NCI-H1092 (cell line): ENCODE data around the gene CHAF1A.

Source experiments
- DNase-seq: peaks from one replicate; lab custom pipeline; 2025; lab: John Stamatoyannopoulos, UW

The CHAF1A gene

GRCh38 chr19:4379383-4380253 is 22.8 kb upstream of the CHAF1A start:
- DNase-seq = no peak

DNA sequence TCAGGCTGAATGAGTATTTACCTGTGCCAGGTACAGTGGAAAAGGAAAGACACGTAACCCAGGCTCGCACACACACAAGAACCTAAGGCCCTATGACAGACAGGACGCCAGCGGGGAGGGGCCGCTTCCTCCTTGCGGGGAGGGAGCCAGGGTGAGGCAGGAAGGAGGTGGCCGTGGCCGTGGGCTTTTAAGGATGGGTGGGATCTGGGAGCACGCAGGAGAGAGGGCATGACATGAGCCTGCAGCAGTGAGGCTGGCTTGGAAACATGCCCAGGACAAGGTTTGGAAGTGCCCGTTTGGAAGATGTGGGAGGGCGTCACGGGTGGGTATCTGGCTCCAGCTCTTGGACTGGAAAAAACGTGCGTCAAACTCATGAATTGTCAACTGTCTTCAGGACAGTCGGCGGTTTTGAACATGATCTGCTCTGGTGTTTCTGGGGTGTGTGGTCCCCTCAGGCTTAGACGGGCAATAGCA is 22.1 kb upstream of the CHAF1A start:
- no peak for DNase-seq

GRCh38 chr19:4385291-4386040 is 17.0 kb upstream of the CHAF1A start:
- DNase-seq = no peak

DNA sequence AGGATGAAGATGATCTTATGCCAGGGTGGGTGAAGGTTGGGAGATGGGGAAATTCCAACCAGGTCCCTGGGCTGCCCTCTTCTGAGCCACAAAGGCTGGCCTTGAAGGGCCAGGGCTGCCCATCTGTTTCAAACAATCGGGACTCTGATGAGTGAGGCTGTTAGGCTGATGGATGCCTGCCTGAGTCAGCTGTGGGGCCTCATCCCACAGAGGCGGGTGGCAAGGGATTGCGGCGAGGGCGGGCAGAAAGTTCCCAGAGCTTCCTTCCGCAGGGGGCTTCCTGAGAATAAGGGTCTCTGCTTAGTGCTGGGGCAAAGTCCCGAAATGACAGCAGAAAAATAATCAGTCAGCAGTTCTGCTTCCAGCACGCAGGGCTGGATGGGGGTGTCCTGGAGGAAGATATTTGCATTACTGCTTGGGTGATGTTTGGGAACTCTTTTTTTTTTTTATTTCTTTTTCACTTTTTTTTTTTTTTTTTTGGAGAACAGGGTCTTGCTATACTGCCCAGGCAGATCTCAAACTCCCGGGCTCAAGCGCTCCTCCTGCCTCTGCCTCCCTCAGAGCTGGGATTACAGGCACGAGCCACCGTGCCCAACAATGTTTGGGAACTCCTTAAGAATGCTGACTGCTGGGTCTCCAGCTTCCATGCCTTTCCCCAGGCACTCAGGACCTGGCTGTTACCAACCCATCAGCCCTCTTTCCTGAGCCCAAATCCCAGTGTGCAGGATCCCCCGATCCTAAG is 16.2 kb upstream of the CHAF1A start:
- no peak for DNase-seq

DNA sequence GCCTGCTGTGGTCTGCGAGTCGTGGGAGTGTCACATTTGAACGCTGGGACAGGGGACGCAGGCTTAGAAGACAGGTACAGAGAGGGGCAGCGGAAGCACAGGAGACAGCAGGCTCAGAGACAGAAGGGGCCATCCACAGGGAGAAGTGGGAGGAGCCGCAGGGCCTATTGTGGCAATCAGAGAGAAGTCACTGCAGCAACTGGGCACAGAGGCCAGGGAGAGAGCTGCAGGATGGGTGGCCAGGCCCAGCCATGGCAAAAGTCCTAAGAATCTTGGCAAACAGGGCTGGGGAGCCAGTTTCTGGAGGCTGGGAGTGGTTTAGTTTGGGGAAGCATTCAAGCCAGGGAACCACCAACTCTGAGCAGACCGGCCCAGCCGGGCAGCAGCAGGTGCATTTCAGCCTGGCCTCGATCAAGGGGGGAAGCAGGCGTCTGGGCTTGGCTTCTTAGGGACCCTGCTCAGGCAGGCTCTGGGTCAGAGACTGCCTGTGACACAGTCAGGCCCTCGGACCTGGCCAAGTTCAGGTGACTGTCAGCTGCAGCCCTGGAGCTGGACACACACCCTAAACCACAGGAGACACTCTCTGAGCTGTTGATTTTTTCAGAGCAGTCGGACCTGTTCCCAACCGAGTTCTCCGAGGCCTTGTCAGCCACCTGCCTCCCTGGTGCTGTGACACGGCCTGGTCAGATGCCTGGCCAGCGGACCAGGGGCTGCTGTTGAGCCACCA is 13.9 kb upstream of the CHAF1A start:
- no peak for DNase-seq

DNA sequence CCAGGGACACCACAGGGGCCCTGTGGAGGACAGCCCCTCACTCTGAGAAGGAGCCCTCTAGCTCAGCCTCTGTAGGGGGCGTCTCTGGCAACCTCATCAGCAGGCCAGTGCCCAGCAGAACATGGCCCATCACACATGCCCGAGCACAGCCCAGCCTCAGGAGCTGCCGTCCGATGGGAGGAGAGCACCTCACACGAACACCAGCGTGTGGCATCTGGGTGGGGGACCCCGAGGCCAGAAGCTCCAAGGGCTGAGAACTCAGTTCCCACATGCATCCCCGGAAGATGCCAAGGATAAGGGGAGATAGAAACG is 13.4 kb upstream of the CHAF1A start:
- no peak for DNase-seq

DNA sequence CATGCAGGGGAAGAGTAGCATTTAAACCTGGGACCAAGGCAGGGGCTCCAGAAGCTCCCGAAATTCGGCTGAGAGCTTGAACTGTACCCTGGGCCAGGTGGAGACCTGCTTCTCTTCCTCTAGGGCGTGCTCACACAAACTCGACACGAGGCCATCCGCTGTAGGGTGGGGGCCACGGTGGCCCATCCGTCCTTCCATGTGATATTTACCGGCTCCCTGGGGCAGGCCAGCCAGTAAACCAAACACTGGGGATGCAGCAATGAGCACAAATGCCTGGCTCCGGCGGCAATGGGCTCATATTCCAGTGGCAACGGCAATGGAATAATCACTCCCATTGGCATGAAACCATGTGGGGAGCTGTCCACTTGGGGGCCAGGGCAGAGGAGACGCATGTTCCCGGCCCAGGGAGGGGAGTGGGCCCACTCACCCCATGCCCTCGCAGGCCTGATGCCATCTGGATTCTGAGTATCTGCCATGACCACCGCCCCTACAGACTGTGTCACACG is 12.9 kb upstream of the CHAF1A start:
- DNase-seq = no peak

GRCh38 chr19:4390017-4390566 is 12.3 kb upstream of the CHAF1A start:
- DNase-seq = no peak

DNA sequence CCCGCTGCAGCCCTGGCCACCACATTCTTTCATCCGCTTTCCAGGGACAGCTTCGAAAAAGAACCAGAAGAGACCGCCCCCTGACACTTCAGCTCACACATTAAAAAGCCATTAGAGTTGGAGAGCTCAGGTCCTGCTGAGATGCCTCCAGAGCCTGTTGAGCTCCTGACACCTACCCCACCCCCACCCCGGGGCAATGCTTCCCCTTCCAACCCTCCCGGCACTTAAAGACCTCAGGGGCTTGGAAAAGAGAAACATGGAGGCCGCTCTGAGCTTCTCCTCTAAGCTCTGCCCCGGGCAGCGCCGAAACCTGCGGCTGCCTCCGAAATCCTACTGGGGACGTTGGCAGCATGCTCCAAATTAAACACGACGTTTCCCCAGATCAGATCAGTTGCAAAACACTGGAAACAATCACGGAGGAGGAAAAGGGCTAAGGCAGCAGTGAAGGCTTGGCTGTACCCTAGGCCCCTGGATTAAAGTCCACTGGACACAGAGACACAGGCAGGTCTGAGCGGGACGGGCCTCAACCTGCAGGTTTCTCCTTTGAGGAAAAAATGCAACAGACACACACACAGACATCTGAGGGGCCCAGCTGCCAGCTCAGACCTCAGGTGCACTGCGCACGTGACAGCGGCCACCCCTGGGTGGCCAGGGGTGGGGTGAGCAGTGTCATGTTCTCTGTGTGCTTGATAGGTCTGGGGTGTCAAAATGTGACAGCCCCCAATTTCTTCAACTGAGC is 11.7 kb upstream of the CHAF1A start:
- DNase-seq = no peak

DNA sequence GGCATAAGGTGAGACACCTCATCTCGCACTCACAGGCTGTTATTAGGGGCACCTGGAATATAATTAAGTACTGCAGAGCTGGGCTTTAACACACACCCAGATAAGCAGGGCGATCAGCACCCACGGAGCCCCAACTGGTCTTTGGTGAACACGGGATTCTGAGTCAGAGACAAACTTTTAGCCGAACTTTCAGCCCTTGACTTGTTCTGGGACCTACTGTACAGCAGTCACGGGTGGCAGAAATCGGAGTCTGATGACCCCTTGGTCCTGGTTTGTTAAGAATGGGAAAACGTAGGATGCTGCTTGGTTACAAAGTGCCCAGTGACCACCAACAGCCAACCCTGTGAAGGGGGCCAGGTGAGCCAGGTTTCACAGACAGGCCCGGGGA is 11.1 kb upstream of the CHAF1A start:
- DNase-seq = no peak

DNA sequence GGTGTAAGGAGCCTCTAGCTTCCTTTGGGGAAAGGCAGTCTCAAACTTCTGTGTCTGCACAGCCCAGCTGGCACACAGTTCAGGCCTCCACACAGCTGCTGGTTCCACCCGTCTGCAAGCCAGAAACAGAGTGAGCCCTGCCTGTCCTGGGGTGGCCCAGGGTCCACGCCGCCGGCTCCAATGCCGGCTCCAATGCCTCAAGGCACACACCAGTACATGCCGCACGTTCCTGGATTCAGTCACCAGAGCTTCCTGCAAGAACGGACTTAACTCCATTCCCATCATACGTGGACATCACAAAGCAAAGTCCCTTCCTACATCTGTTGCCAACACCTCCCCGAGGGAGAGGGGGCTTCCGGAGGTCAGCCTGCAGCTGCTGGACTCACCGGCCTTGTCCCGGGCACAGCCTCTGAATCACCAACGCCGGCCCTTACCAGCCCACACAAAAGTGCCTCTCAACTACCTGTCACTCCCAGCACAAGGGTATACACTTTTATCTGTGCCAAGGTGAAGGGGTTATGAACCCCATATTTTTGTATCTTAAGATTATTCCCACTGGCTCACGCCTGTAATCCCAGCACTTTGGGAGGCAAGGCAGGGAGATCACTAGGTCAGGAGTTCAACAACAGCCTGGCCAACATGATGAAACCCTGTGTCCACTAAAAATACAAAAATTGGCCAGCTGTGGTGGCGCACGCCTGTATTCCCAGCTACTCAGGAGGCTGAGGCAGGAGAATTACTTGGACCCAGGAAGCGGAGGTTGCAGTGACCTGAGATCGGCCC is 10.5 kb upstream of the CHAF1A start:
- DNase-seq = no peak

DNA sequence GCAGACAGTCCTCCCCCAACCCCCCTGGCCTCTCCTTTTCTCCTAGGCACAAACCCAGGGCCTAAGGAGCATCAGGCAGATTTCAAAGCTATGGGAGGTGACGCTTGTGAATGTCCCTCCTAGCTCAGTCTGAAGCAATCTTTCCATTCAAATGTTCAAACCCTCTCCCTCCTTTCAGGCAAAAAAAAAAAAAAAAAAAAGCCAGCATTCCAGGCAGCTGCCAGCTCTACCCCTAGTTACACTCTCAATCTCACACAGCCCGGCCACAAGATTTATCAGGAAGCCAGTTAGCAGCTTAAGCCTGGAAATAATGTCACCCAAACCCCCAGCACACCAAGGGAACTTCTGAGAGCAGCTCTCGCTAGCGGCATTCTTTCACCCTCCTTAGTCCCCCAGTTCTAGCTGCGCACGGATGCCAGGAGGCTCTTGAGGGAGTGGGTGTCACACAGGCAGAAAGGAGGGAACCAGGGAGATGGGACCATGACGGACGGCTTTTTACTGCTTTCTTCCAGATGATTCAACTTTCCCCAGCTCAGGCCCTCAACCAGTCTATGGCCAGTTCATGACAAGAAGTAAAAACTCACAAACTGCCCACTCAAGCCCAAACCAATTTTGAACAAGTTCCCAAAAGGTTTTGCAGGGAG is 8.4 kb upstream of the CHAF1A start:
- no peak for DNase-seq

GRCh38 chr19:4396949-4397783 is 5.3 kb upstream of the CHAF1A start:
- DNase-seq = no peak

GRCh38 chr19:4399812-4400134 is 2.7 kb upstream of the CHAF1A start:
- DNase-seq = no peak

- peak; percentile 88 for DNase-seq
Observed at GRCh38 chr19:4400135-4400936, 2.1 kb upstream of the CHAF1A start, which contains the start of gene SH3GL1. SH3GL1 (minus strand) TSS chr19:4400547; CDS start chr19:4400368, 179 bp downstream.

- no peak for DNase-seq
Observed at GRCh38 chr19:4401769-4402170, 670 bp upstream of the CHAF1A start.

DNA sequence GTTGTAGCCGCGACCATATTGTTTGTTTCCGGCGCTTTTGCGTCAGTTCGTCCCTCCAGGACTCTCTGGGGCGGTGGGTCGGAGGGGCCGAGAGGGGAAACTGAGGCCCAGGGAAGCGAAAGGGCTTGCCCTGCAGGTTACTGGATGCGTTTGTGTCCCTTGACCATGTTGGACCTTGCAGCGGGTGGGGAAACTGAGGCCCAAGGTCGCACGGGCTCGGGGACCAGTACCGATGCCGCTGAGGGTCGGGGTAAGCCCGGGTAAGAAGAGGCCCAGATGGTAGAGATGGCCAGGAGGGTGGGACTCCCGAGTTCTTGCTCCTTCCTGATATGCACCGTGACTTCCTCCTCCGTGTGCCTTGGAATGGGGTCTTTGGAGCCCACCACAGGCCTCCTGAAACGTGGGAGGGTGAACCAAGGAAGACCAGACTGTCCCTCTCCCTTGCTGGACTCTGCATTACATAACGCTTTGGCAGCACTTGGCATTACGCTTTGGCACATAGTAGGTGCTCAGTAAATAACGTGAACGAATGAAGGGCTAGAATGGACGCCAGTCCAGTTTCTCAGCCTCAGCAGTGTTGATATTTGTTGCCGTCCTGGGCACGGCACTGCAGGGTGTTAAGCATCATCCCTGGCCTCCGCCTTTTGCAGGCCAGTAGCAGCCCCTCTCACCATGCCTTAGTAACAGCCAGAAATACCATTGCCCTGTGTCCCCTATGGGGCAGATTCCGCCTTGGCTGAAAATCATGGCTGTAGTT is 743 bp downstream of the CHAF1A start:
- DNase-seq = no peak
